ENCODE results near the gene CFAP65. TPM values are rescaled to one million over a fixed set of nuclear protein-coding genes. Genes with fewer than 3 reads are reported as not detected.

The CFAP65 gene
- total RNA-seq, 5 donors from 2014 or later (not counting 1 experiment from before 2014, with no cell fraction given) = 0.16 TPM; not detected in 4

- Mint-ChIP-seq H3K27me3 (peaks cover 69 to 87% of the 10 kb centered on the region in 2 donors), H3K27ac (no peak overlapping the region), H3K36me3 (no peaks in the 10 kb centered on the region), H3K4me1 (peaks cover 5 to 16% (median 6%) of the 10 kb centered on the region in 3 donors), H3K4me3 (no peak overlapping the region), H3K9me3 (no peaks in the 10 kb centered on the region)
- H3K27ac ChIP-seq (ENCODE audit: low read length) = no peak overlapping the region
- H3K27me3 ChIP-seq (replicated peaks in 1 of 2; ENCODE audit: control insufficient read depth in 2 of 2, extremely low read depth in 1 of 2, insufficient read depth in 2 of 2, low read length in 1 of 2) = peaks cover 22 to 99% of the 10 kb centered on the region in 2 experiments
- H3K9me3 ChIP-seq = no peaks in the 10 kb centered on the region
- DNase-seq = no peak
- H3K4me1 ChIP-seq (ENCODE audit: control insufficient read depth in 1 of 2, extremely low read depth in 1 of 2, insufficient read depth in 2 of 2, low read length in 2 of 2) = peaks cover 0 to 27% of the 10 kb centered on the region in 2 experiments
- no peaks in the 10 kb centered on the region for H3K36me3 ChIP-seq (ENCODE audit: control insufficient read depth in 2 of 2, extremely low read depth in 1 of 2, insufficient read depth in 1 of 2, low read length in 1 of 2)
- ChIA-PET POLR2A (no interaction called here), CTCF (no interaction called here)
- WGBS (ENCODE audit: insufficient coverage) = 4% methylated on average over 3 of the region's 7 CpGs
- no peak overlapping the region for H3K4me3 ChIP-seq (ENCODE audit: control insufficient read depth in 1 of 2, extremely low read depth in 1 of 2, low read length in 1 of 2)
- no peak for ATAC-seq (replicated peaks in 1 of 4)
Observed at GRCh38 chr2:218992196-218992595, 49.1 kb downstream of the CFAP65 start.

- H3K36me3 ChIP-seq (ENCODE audit: control insufficient read depth in 2 of 2, extremely low read depth in 1 of 2, insufficient read depth in 1 of 2, low read length in 1 of 2) = no peaks in the 10 kb centered on the region
- H3K4me3 ChIP-seq (ENCODE audit: control insufficient read depth in 1 of 2, extremely low read depth in 1 of 2, low read length in 1 of 2) = no peak overlapping the region
- no peaks in the 10 kb centered on the region for H3K36me3 Mint-ChIP-seq
- 21% methylated on average over 8 of the region's 13 CpGs for WGBS (ENCODE audit: insufficient coverage)
- H3K4me1 Mint-ChIP-seq = peaks cover 5 to 16% (median 6%) of the 10 kb centered on the region in 3 donors
- POLR2A ChIA-PET = no interaction called here
- H3K4me1 ChIP-seq (ENCODE audit: control insufficient read depth in 1 of 2, extremely low read depth in 1 of 2, insufficient read depth in 2 of 2, low read length in 2 of 2) = peaks cover 0 to 27% of the 10 kb centered on the region in 2 experiments
- CTCF ChIA-PET = no interaction called here
- ATAC-seq (replicated peaks in 1 of 4) (no peak), DNase-seq (no peak)
- H3K9me3 Mint-ChIP-seq = no peaks in the 10 kb centered on the region
- no peak overlapping the region for H3K27ac Mint-ChIP-seq
- H3K9me3 ChIP-seq = no peaks in the 10 kb centered on the region
- peaks cover 22 to 99% of the 10 kb centered on the region in 2 experiments for H3K27me3 ChIP-seq (replicated peaks in 1 of 2; ENCODE audit: control insufficient read depth in 2 of 2, extremely low read depth in 1 of 2, insufficient read depth in 2 of 2, low read length in 1 of 2)
- peaks cover 70 to 88% of the 10 kb centered on the region in 2 donors for H3K27me3 Mint-ChIP-seq
- no peak overlapping the region for H3K4me3 Mint-ChIP-seq
- H3K27ac ChIP-seq (ENCODE audit: low read length) = no peak overlapping the region
Observed at GRCh38 chr2:218991674-218992168, 49.6 kb downstream of the CFAP65 start.

- Mint-ChIP-seq H3K9me3 (no peaks in the 10 kb centered on the region), H3K27me3 (peaks cover 74 to 92% of the 10 kb centered on the region in 2 donors), H3K27ac (no peak overlapping the region), H3K4me1 (peaks cover 7 to 16% (median 10%) of the 10 kb centered on the region in 3 donors), H3K4me3 (no peak overlapping the region), H3K36me3 (no peaks in the 10 kb centered on the region)
- Histone ChIP-seq H3K27me3 (replicated peaks in 1 of 2; ENCODE audit: control insufficient read depth in 2 of 2, extremely low read depth in 1 of 2, insufficient read depth in 2 of 2, low read length in 1 of 2) (peaks cover 22 to 99% of the 10 kb centered on the region in 2 experiments), H3K4me3 (ENCODE audit: control insufficient read depth in 1 of 2, extremely low read depth in 1 of 2, low read length in 1 of 2) (no peak overlapping the region), H3K4me1 (ENCODE audit: control insufficient read depth in 1 of 2, extremely low read depth in 1 of 2, insufficient read depth in 2 of 2, low read length in 2 of 2) (peaks cover 0 to 17% of the 10 kb centered on the region in 2 experiments), H3K27ac (ENCODE audit: low read length) (no peak overlapping the region), H3K9me3 (no peaks in the 10 kb centered on the region), H3K36me3 (ENCODE audit: control insufficient read depth in 2 of 2, extremely low read depth in 1 of 2, insufficient read depth in 1 of 2, low read length in 1 of 2) (no peaks in the 10 kb centered on the region)
- CTCF ChIA-PET = interaction anchor here in 1 of 2 donors (0.9 kb wide), 1 partner anchor 10 kb away, joined by 6 read pairs; no protein-coding TSS in a partner anchor
- ATAC-seq (replicated peaks in 1 of 4) (no peak), DNase-seq (no peak)
- WGBS (ENCODE audit: insufficient coverage) = 17% methylated on average over 2 of the region's 6 CpGs
- POLR2A ChIA-PET = no interaction called here
Observed at GRCh38 chr2:218990612-218991011, 50.7 kb downstream of the CFAP65 start.

GRCh38 chr2:218990052-218990451, 51.3 kb downstream of the CFAP65 start:
- no peaks in the 10 kb centered on the region for H3K9me3 Mint-ChIP-seq
- peaks cover 0 to 17% of the 10 kb centered on the region in 2 experiments for H3K4me1 ChIP-seq (ENCODE audit: control insufficient read depth in 1 of 2, extremely low read depth in 1 of 2, insufficient read depth in 2 of 2, low read length in 2 of 2)
- peaks cover 71 to 89% of the 10 kb centered on the region in 2 donors for H3K27me3 Mint-ChIP-seq
- no peaks in the 10 kb centered on the region for H3K36me3 ChIP-seq (ENCODE audit: control insufficient read depth in 2 of 2, extremely low read depth in 1 of 2, insufficient read depth in 1 of 2, low read length in 1 of 2)
- DNase-seq = peak in 1 of 35 experiments; percentile 12
- H3K4me3 ChIP-seq (ENCODE audit: control insufficient read depth in 1 of 2, extremely low read depth in 1 of 2, low read length in 1 of 2) = no peak overlapping the region
- H3K4me1 Mint-ChIP-seq = peaks cover 7 to 13% (median 9%) of the 10 kb centered on the region in 3 donors
- H3K36me3 Mint-ChIP-seq = no peaks in the 10 kb centered on the region
- 25% methylated on average over 7 of the region's 9 CpGs for WGBS (ENCODE audit: insufficient coverage)
- no peak overlapping the region for H3K27ac ChIP-seq (ENCODE audit: low read length)
- H3K27me3 ChIP-seq (replicated peaks in 1 of 2; ENCODE audit: control insufficient read depth in 2 of 2, extremely low read depth in 1 of 2, insufficient read depth in 2 of 2, low read length in 1 of 2) = peaks cover 22 to 97% of the 10 kb centered on the region in 2 experiments
- H3K4me3 Mint-ChIP-seq = no peak overlapping the region
- no peak for ATAC-seq (replicated peaks in 1 of 4)
- ChIA-PET POLR2A (interaction anchor here in 1 of 2 donors (0.5 to 0.6 kb wide), 2 partner anchors 509 to 544 kb away, joined by 3 to 4 read pairs; partner anchors contain the start of gene GMPPA), CTCF (interaction anchor here (0.5 to 1.7 kb wide), 2 partner anchors 10 to 41 kb away, joined by 3 to 7 read pairs (median 4); no protein-coding TSS in a partner anchor)
- H3K9me3 ChIP-seq = no peaks in the 10 kb centered on the region
- H3K27ac Mint-ChIP-seq = no peak overlapping the region

GRCh38 chr2:218988650-218989049, 52.7 kb downstream of the CFAP65 start:
- POLR2A ChIA-PET = no interaction called here
- Histone ChIP-seq H3K4me3 (ENCODE audit: control insufficient read depth in 1 of 2, extremely low read depth in 1 of 2, low read length in 1 of 2) (no peak overlapping the region), H3K27me3 (replicated peaks in 1 of 2; ENCODE audit: control insufficient read depth in 2 of 2, extremely low read depth in 1 of 2, insufficient read depth in 2 of 2, low read length in 1 of 2) (peaks cover 22 to 96% of the 10 kb centered on the region in 2 experiments), H3K4me1 (ENCODE audit: control insufficient read depth in 1 of 2, extremely low read depth in 1 of 2, insufficient read depth in 2 of 2, low read length in 2 of 2) (peaks cover 0 to 24% of the 10 kb centered on the region in 2 experiments), H3K27ac (ENCODE audit: low read length) (no peak overlapping the region), H3K9me3 (no peaks in the 10 kb centered on the region), H3K36me3 (ENCODE audit: control insufficient read depth in 2 of 2, extremely low read depth in 1 of 2, insufficient read depth in 1 of 2, low read length in 1 of 2) (no peaks in the 10 kb centered on the region)
- Mint-ChIP-seq H3K27ac (no peak overlapping the region), H3K36me3 (no peaks in the 10 kb centered on the region), H3K27me3 (peaks cover 71 to 86% of the 10 kb centered on the region in 2 donors), H3K4me3 (no peak overlapping the region), H3K4me1 (peaks cover 9 to 16% (median 13%) of the 10 kb centered on the region in 3 donors), H3K9me3 (no peaks in the 10 kb centered on the region)
- no peak for ATAC-seq (replicated peaks in 1 of 4)
- CTCF ChIA-PET = interaction anchor here in 1 of 2 donors (1.7 kb wide), 1 partner anchor 9 kb away, joined by 7 read pairs; no protein-coding TSS in a partner anchor
- no peak for DNase-seq
- WGBS (ENCODE audit: insufficient coverage) = no CpG with 5 or more reads among the region's 2 CpGs

GRCh38 chr2:218988164-218988563, 53.2 kb downstream of the CFAP65 start:
- Histone ChIP-seq H3K36me3 (ENCODE audit: control insufficient read depth in 2 of 2, extremely low read depth in 1 of 2, insufficient read depth in 1 of 2, low read length in 1 of 2) (no peaks in the 10 kb centered on the region), H3K27me3 (replicated peaks in 1 of 2; ENCODE audit: control insufficient read depth in 2 of 2, extremely low read depth in 1 of 2, insufficient read depth in 2 of 2, low read length in 1 of 2) (peaks cover 22 to 96% of the 10 kb centered on the region in 2 experiments), H3K4me3 (ENCODE audit: control insufficient read depth in 1 of 2, extremely low read depth in 1 of 2, low read length in 1 of 2) (no peak overlapping the region), H3K4me1 (ENCODE audit: control insufficient read depth in 1 of 2, extremely low read depth in 1 of 2, insufficient read depth in 2 of 2, low read length in 2 of 2) (peaks cover 0 to 23% of the 10 kb centered on the region in 2 experiments), H3K9me3 (no peaks in the 10 kb centered on the region), H3K27ac (ENCODE audit: low read length) (no peak overlapping the region)
- no CpG with 5 or more reads among the region's 3 CpGs for WGBS (ENCODE audit: insufficient coverage)
- no peak for DNase-seq
- CTCF ChIA-PET = interaction anchor here in 1 of 2 donors (1.7 kb wide), 1 partner anchor 8 kb away, joined by 7 read pairs; no protein-coding TSS in a partner anchor
- no peak for ATAC-seq (replicated peaks in 1 of 4)
- H3K9me3 Mint-ChIP-seq = no peaks in the 10 kb centered on the region
- POLR2A ChIA-PET = no interaction called here
- H3K36me3 Mint-ChIP-seq = no peaks in the 10 kb centered on the region
- H3K27ac Mint-ChIP-seq = no peak overlapping the region
- H3K4me1 Mint-ChIP-seq = peaks cover 13 to 21% (median 17%) of the 10 kb centered on the region in 3 donors
- H3K4me3 Mint-ChIP-seq = no peak overlapping the region
- peaks cover 74 to 89% of the 10 kb centered on the region in 2 donors for H3K27me3 Mint-ChIP-seq
